ENCODE data around the gene PDIA5. TPM values are rescaled to one million over a fixed set of nuclear protein-coding genes. Genes with fewer than 3 reads are reported as not detected.

PDIA5 gene
- total RNA-seq, 1 donor from 2014 or later, result 49.4 TPM

DNA sequence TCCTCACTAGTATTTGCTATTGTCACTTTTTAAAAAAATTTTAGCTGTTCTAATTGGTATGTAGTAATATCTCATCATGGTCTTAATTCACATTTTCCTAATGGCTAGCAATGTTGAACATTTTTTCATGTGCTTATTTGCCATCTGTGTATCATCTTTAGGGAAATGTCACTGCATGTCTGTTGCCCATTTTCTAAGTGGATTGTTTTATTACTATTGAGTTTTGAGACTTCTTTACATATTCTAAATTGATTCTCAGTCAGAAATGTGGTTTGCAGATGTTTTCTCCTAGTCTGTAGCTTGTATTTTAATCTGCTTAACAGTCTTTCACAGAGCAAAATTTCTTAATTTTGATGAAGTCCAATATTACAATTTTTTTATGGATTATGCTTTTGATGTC is 101.3 kb downstream of the PDIA5 start:
- Mint-ChIP-seq H3K4me3 (ENCODE audit: unreplicated experiment) (no peak overlapping the region), H3K27me3 (ENCODE audit: unreplicated experiment) (no peaks in the 10 kb centered on the region), H3K4me1 (ENCODE audit: low read depth, unreplicated experiment) (peaks cover 3% of the 10 kb centered on the region), H3K36me3 (ENCODE audit: unreplicated experiment) (peaks cover 23% of the 10 kb centered on the region), H3K27ac (ENCODE audit: unreplicated experiment) (no peak overlapping the region), H3K9me3 (ENCODE audit: unreplicated experiment) (peaks cover 6% of the 10 kb centered on the region)
- TF ChIP-seq, protein P1, sequence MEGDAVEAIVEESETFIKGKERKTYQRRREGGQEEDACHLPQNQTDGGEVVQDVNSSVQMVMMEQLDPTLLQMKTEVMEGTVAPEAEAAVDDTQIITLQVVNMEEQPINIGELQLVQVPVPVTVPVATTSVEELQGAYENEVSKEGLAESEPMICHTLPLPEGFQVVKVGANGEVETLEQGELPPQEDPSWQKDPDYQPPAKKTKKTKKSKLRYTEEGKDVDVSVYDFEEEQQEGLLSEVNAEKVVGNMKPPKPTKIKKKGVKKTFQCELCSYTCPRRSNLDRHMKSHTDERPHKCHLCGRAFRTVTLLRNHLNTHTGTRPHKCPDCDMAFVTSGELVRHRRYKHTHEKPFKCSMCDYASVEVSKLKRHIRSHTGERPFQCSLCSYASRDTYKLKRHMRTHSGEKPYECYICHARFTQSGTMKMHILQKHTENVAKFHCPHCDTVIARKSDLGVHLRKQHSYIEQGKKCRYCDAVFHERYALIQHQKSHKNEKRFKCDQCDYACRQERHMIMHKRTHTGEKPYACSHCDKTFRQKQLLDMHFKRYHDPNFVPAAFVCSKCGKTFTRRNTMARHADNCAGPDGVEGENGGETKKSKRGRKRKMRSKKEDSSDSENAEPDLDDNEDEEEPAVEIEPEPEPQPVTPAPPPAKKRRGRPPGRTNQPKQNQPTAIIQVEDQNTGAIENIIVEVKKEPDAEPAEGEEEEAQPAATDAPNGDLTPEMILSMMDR (IDR thresholded peaks at IDR 0.05; ENCODE audit: partially characterized antibody, unreplicated experiment), result no peak
- DNase-seq, result no peak

DNA sequence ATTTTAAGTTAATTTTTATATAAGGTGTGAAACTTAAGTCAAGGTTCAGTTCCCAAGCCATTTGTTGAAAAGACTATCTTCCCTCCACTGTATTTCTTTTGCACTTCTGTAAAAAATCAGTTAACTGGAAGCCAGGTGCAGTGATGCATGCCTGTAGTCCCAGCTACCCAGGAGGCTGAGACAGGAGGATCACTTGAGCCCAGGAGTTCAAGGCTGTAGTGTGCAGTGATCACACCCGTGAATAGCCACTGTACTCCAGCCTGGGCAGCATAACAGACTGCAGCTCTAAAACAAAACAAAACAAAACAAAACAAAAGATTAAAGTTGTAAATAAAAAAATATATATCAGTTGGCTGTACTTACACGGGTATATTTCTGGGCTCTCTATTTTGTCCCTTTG is 101.8 kb downstream of the PDIA5 start:
- no peak overlapping the region for H3K27ac Mint-ChIP-seq (ENCODE audit: unreplicated experiment)
- TF ChIP-seq, protein P1 (IDR thresholded peaks at IDR 0.05; ENCODE audit: partially characterized antibody, unreplicated experiment), result no peak
- peaks cover 23% of the 10 kb centered on the region for H3K36me3 Mint-ChIP-seq (ENCODE audit: unreplicated experiment)
- H3K9me3 Mint-ChIP-seq (ENCODE audit: unreplicated experiment), result peaks cover 6% of the 10 kb centered on the region
- no peak overlapping the region for H3K4me3 Mint-ChIP-seq (ENCODE audit: unreplicated experiment)
- DNase-seq, result no peak
- no peaks in the 10 kb centered on the region for H3K27me3 Mint-ChIP-seq (ENCODE audit: unreplicated experiment)
- peaks cover 3% of the 10 kb centered on the region for H3K4me1 Mint-ChIP-seq (ENCODE audit: low read depth, unreplicated experiment)

DNA sequence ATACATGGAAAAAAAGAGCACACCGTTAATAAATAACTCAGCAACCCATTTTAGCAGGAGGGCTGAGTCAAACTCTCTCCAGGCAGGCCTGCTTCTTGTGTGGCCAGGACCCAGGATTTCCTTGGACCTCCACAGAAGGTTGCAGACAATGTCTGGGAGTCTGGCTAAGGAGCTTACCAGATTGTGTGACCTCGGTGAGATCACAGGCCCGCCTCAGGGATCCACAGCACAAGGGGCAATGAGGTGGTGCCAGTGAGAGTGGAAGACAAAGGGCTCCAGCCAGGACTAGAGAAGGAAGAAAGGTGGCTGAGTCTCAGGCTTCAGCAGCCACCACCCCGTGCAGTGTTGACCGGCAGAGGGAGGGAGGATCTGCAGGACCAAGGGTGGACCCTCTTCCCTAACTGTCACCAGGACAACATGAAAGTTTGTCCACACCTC is 102.7 kb downstream of the PDIA5 start:
- Mint-ChIP-seq H3K4me3 (ENCODE audit: unreplicated experiment) (no peak overlapping the region), H3K27ac (ENCODE audit: unreplicated experiment) (no peak overlapping the region), H3K36me3 (ENCODE audit: unreplicated experiment) (peaks cover 18% of the 10 kb centered on the region), H3K4me1 (ENCODE audit: low read depth, unreplicated experiment) (peaks cover 3% of the 10 kb centered on the region), H3K27me3 (ENCODE audit: unreplicated experiment) (no peaks in the 10 kb centered on the region), H3K9me3 (ENCODE audit: unreplicated experiment) (peaks cover 6% of the 10 kb centered on the region)
- no peak for DNase-seq
- TF ChIP-seq, protein P1 (IDR thresholded peaks at IDR 0.05; ENCODE audit: partially characterized antibody, unreplicated experiment), result no peak

DNA sequence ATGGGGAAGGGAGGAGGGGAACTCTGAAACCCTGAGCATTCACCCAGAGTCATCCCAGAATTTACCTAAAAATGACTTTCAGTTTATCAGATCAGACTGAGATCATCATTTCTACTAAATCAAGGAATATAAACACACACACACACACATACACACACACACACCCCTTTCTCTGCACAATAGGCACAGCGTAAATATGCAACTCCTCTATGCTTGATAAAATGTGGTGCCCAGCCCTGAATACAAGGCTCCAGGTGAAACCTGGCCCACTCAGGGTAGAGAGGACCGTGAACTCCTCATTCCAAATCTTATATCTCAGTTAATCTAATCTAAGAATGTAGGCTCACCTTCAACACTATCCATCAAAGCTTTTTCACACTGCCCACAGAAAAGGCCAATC is 103.1 kb downstream of the PDIA5 start:
- no peak overlapping the region for H3K4me3 Mint-ChIP-seq (ENCODE audit: unreplicated experiment)
- DNase-seq, result no peak
- H3K27me3 Mint-ChIP-seq (ENCODE audit: unreplicated experiment), result no peaks in the 10 kb centered on the region
- H3K9me3 Mint-ChIP-seq (ENCODE audit: unreplicated experiment), result peaks cover 5% of the 10 kb centered on the region
- H3K4me1 Mint-ChIP-seq (ENCODE audit: low read depth, unreplicated experiment), result peaks cover 3% of the 10 kb centered on the region
- H3K36me3 Mint-ChIP-seq (ENCODE audit: unreplicated experiment), result peaks cover 13% of the 10 kb centered on the region
- no peak overlapping the region for H3K27ac Mint-ChIP-seq (ENCODE audit: unreplicated experiment)
- TF ChIP-seq, protein P1 (IDR thresholded peaks at IDR 0.05; ENCODE audit: partially characterized antibody, unreplicated experiment), result no peak

DNA sequence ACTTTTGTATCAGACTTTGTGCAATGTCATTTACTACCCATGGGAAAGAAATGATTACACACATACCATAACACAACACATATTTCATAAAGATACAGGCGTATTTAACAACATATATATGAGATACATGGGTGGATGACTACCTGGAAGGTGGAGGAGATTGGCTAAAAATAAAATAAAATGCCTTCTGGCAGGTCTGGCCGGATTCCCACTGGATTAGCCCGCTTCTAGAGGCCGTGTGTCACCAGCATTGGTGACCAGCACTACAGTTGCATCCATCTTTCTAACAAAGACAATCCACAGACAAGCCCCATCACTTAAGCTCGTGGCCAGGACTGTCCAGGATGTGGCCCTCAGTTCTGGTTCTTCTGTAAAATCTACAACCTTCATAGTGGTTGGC is 114.0 kb downstream of the PDIA5 start:
- DNase-seq, result no peak
- H3K27ac Mint-ChIP-seq (ENCODE audit: unreplicated experiment), result no peak overlapping the region

More for the DNA sequence above, 114.0 kb downstream of the PDIA5 start:
- Mint-ChIP-seq H3K4me3 (ENCODE audit: unreplicated experiment) (no peak overlapping the region), H3K36me3 (ENCODE audit: unreplicated experiment) (peaks cover 13% of the 10 kb centered on the region), H3K4me1 (ENCODE audit: low read depth, unreplicated experiment) (peaks cover 5% of the 10 kb centered on the region), H3K27me3 (ENCODE audit: unreplicated experiment) (no peaks in the 10 kb centered on the region), H3K9me3 (ENCODE audit: unreplicated experiment) (peaks cover 2% of the 10 kb centered on the region)
- TF ChIP-seq, protein P1 (IDR thresholded peaks at IDR 0.05; ENCODE audit: partially characterized antibody, unreplicated experiment), result no peak
